ENCODE results near the gene PPP2R2B. TPM values are rescaled to one million over a fixed set of nuclear protein-coding genes. Genes with fewer than 3 reads are reported as not detected.

Gene PPP2R2B
- polyA plus RNA-seq, 1 donor (not counting 4 experiments of a cell fraction or from before 2014, with no cell fraction given): 0.33 TPM

DNA sequence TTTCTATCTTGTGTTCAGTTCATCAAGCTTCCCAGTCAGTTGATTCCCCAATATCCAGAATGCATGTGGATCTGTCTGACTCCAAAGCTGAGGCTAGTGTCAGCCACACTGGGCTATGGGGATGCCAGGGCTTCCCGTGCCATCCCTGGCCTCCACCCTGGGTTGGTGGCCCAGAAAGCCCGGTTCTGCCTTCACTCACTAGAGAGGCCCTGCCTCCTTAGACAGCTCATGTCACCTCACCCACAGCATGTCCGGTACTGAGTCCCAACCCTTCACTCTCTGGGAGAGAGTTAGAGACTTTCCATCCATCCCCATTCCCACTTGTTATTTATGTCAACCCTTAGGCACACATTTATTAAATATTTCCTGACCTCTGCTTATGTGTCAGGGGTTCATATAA lies 243.1 kb downstream of the PPP2R2B start:
- no peak overlapping the region for H3K9ac ChIP-seq (ENCODE audit: control insufficient read depth, extremely low read depth, insufficient read depth, low read length)
- H3K27me3 ChIP-seq (ENCODE audit: control insufficient read depth, extremely low read depth, insufficient read depth, low read length): no peaks in the 10 kb centered on the region

DNA sequence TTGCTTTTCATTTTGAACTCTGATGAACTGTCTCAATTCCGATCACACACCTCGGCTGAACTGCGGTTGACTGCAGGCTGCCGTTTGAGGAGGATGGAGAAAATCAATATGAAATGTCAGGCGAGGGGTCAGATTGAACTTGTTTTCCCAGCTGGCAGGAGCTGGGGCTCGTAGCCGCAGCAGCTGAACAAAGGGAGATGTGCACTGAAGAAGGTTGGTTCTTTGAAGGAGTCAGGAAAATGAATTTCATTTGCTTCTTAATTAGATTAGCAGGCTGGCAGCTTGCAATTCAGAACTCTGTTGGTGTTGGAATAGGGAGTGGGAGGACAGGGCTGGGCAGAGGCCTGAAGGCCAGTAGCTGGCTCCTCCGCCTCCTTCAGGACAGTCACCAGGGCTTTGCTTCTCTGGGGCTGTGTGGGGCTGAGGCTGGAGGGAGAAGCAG lies 245.2 kb downstream of the PPP2R2B start:
- Histone ChIP-seq H3K9ac (ENCODE audit: control insufficient read depth, extremely low read depth, insufficient read depth, low read length) (no peak overlapping the region), H3K9me1 (ENCODE audit: control insufficient read depth, extremely low read depth, insufficient read depth, low read length) (no peaks in the 10 kb centered on the region), H3K36me3 (ENCODE audit: control insufficient read depth in 2 of 2, extremely low read depth in 1 of 2, insufficient read depth in 2 of 2, low read length in 2 of 2) (no peaks in the 10 kb centered on the region), H3K4me2 (ENCODE audit: control insufficient read depth, extremely low read depth, insufficient read depth, low read depth, low read length) (no peak overlapping the region), H3K27me3 (ENCODE audit: control insufficient read depth, extremely low read depth, insufficient read depth, low read length) (no peaks in the 10 kb centered on the region), H3K4me3 (ENCODE audit: control insufficient read depth in 2 of 3, extremely low read depth in 1 of 3, insufficient read depth in 2 of 3, low read depth in 1 of 3, low read length in 3 of 3) (no peak overlapping the region), H3K9me3 (ENCODE audit: control insufficient read depth, low read depth, low read length) (no peaks in the 10 kb centered on the region), H3K27ac (ENCODE audit: control insufficient read depth, insufficient read depth, low read length) (no peak overlapping the region), H3K79me2 (ENCODE audit: control insufficient read depth, insufficient read depth, low read length) (no peaks in the 10 kb centered on the region), H2AFZ (ENCODE audit: control insufficient read depth, low read length) (no peak overlapping the region), H4K20me1 (ENCODE audit: control insufficient read depth, extremely low read depth, insufficient read depth, low read length) (no peaks in the 10 kb centered on the region), H3K4me1 (ENCODE audit: control insufficient read depth, extremely low read depth, insufficient read depth, low read length) (no peaks in the 10 kb centered on the region)
- DNase-seq (ENCODE audit: low read depth, low spot score) (no peak), FAIRE-seq (no peak)
- dilution Hi-C loops (cut with MboI; ENCODE audit: extremely low pct_ligation_motif_present, low sequenced_read_pairs): no loop called here
- TF ChIP-seq EZH2 (IDR thresholded peaks at IDR 0.05; ENCODE audit: low read length) (no peak), CTCF (optimal IDR thresholded peaks at IDR 0.05 in 1 of 3, IDR thresholded peaks at IDR 0.05 in 1 of 3, conservative IDR thresholded peaks at IDR 0.05 in 1 of 3; ENCODE audit: extremely low read depth in 1 of 3, insufficient read depth in 2 of 3, low read length in 3 of 3) (no peak)

More for the DNA sequence above, 243.1 kb downstream of the PPP2R2B start:
- no peak overlapping the region for H3K27ac ChIP-seq (ENCODE audit: control insufficient read depth, insufficient read depth, low read length)
- no peak overlapping the region for H3K4me3 ChIP-seq (ENCODE audit: control insufficient read depth in 2 of 3, extremely low read depth in 1 of 3, insufficient read depth in 2 of 3, low read depth in 1 of 3, low read length in 3 of 3)
- no peak overlapping the region for H2AFZ ChIP-seq (ENCODE audit: control insufficient read depth, low read length)
- H3K36me3 ChIP-seq (ENCODE audit: control insufficient read depth in 2 of 2, extremely low read depth in 1 of 2, insufficient read depth in 2 of 2, low read length in 2 of 2): no peaks in the 10 kb centered on the region
- no peaks in the 10 kb centered on the region for H3K9me3 ChIP-seq (ENCODE audit: control insufficient read depth, low read depth, low read length)
- no peak for TF ChIP-seq EZH2 (IDR thresholded peaks at IDR 0.05; ENCODE audit: low read length)
- TF ChIP-seq CTCF (optimal IDR thresholded peaks at IDR 0.05 in 1 of 3, IDR thresholded peaks at IDR 0.05 in 1 of 3, conservative IDR thresholded peaks at IDR 0.05 in 1 of 3; ENCODE audit: extremely low read depth in 1 of 3, insufficient read depth in 2 of 3, low read length in 3 of 3): no peak
- no peak overlapping the region for H3K4me2 ChIP-seq (ENCODE audit: control insufficient read depth, extremely low read depth, insufficient read depth, low read depth, low read length)
- no peaks in the 10 kb centered on the region for H3K9me1 ChIP-seq (ENCODE audit: control insufficient read depth, extremely low read depth, insufficient read depth, low read length)
- no peak for DNase-seq (ENCODE audit: low read depth, low spot score)
- no peaks in the 10 kb centered on the region for H4K20me1 ChIP-seq (ENCODE audit: control insufficient read depth, extremely low read depth, insufficient read depth, low read length)
- FAIRE-seq: no peak
- no peaks in the 10 kb centered on the region for H3K4me1 ChIP-seq (ENCODE audit: control insufficient read depth, extremely low read depth, insufficient read depth, low read length)
- dilution Hi-C loops (cut with MboI; ENCODE audit: extremely low pct_ligation_motif_present, low sequenced_read_pairs): no loop called here
- no peaks in the 10 kb centered on the region for H3K79me2 ChIP-seq (ENCODE audit: control insufficient read depth, insufficient read depth, low read length)
